Transverse colon (tissue), 4 donors: ENCODE measurements around the gene SIK1. TPM values are rescaled to one million over a fixed set of nuclear protein-coding genes. Genes with fewer than 3 reads are reported as not detected.
"Not testable (repeated sequence)": the region's sequence is repeated elsewhere in the genome, so short reads cannot be mapped to it uniquely, and the experiment has no call there.

Experiments
- DNase-seq: peaks from one replicate; pipeline ENCODE4 v3.0.0-alpha.2; 2019
- H3K27ac ChIP-seq, 4 donors: fragments of 200-600 bp; sonication (generic); 2 replicates each; pipeline ENCODE4 v1.5.1; 2016 to 2018; ENCODE audit warnings: inconsistent platforms in 4 of 4
- H3K27me3 ChIP-seq: fragments of 200-600 bp; sonication (generic); 2 replicates; pipeline ENCODE4 v1.5.1; 2017; ENCODE audit warnings: inconsistent platforms
- H3K36me3 ChIP-seq, 4 donors: fragments of 200-600 bp; sonication (generic); 2 replicates each; pipeline ENCODE4 v1.5.1; 2017 to 2019; ENCODE audit warnings: inconsistent platforms in 4 of 4
- H3K4me1 ChIP-seq, 4 donors: fragments of 200-600 bp; sonication (generic); 2 replicates each; pipeline ENCODE4 v1.5.1; 2017 to 2020; ENCODE audit warnings: inconsistent platforms in 4 of 4
- H3K4me3 ChIP-seq, 4 donors: fragments of 200-600 bp; sonication (generic); 1 replicate in 1 of 4; 2 replicates in 3 of 4; pipeline versions ENCODE4 v1.5.1 to v1.6.1; 2017 to 2019; ENCODE audit warnings: inconsistent platforms in 4 of 4
- H3K9me3 ChIP-seq, 2 donors: fragments of 200-600 bp; sonication (generic); 2 replicates each; pipeline ENCODE4 v1.5.1; 2017 to 2019; ENCODE audit warnings: inconsistent platforms in 2 of 2
- EP300 ChIP-seq: sonication (generic); formaldehyde crosslinking; IDR thresholded peaks from one replicate; pipeline ENCODE4 v1.6.1; 2017; ENCODE audit warnings: antibody characterized with exemption, low read depth
- POLR2A ChIP-seq: fragments of 450-650 bp; IDR thresholded peaks from one replicate; pipeline ENCODE4 v1.6.1; 2016; ENCODE audit warnings: antibody characterized with exemption, mild to moderate bottlenecking, moderate library complexity
- POLR2AphosphoS5 ChIP-seq, 3 donors: sonication (generic); formaldehyde crosslinking; IDR thresholded peaks; one replicate each; pipeline ENCODE4 v1.6.1; 2016; ENCODE audit warnings: antibody characterized with exemption in 3 of 3
- WGBS, 2 donors: methylation state at CpG; one replicate each; pipeline ENCODE4 v1.1.5; 2018; ENCODE audit warnings: low coverage in 1 of 2; 5-methylcytosine and 5-hydroxymethylcytosine counted together
- in situ Hi-C, 4 donors: fragments of 200-750 bp; cut with MboI; loops; one replicate each; pipeline versions ENCODE4 v1.15.0 to v1.15.1; 2017; ENCODE audit warnings: low sequenced_read_pairs in 3 of 4, low pct_ligation_motif_present in 1 of 4, low pct_unique_long_range_greater_than_20kb in 1 of 4
- intact Hi-C: fragments of 100-400 bp; cut with DNase I; formaldehyde crosslinking; loops from one replicate; pipeline ENCODE4 v1.15.1; 2023; ENCODE audit warnings: low total_unique reads
- total RNA-seq, 4 donors: library from RNA; depleted of rRNA; stranded (reverse); fragments of >200 nt; gene quantifications; one replicate each; pipeline ENCODE4 v1.1.0, GENCODE V29; 2016
- TF ChIP-seq, protein P1 (sequence below), 5 experiments: fragments of 200-600 bp in 3 of 5; fragments of 450-650 bp in 2 of 5; sonication (generic) in 3 of 5; IDR thresholded peaks; 1 replicate in 2 of 5; 2 replicates in 3 of 5; pipeline ENCODE4 v1.5.1; 2016 to 2017; ENCODE audit warnings: antibody characterized with exemption in 5 of 5, inconsistent platforms in 3 of 5, mild to moderate bottlenecking in 2 of 5, moderate library complexity in 1 of 5

SIK1 gene
- total RNA-seq, 4 donors from 2014 or later: 3.2 to 47.5 (median 8.6) TPM

DNA sequence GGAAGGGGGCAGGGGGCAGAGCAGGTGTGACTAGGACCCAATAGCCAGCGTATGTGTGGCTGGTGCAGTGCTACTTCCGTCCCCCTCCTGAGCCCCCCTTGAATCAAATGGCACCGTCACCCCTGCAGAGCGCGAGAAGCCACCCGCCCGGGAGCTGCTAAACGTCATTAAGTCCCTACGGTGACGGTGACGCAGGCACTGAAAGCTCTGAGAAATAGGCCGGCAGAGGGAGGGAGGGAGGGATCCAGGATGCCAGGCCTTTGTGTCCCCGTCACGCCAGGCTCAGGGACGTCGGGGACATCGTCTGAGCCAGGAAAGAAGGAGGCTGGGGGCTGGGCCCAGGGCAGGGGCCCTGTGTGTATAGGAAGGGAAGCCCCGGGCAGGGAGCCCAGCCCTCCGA is 43.6 kb downstream of the SIK1 start:
- DNase-seq, H3K27ac ChIP-seq, H3K4me1 ChIP-seq, H3K9me3 ChIP-seq, in situ Hi-C loops, H3K36me3 ChIP-seq, H3K27me3 ChIP-seq, H3K4me3 ChIP-seq, intact Hi-C loops: not testable (repeated sequence)
- WGBS, 2 donors: no CpG with 5 or more reads among the region's 19 CpGs

DNA sequence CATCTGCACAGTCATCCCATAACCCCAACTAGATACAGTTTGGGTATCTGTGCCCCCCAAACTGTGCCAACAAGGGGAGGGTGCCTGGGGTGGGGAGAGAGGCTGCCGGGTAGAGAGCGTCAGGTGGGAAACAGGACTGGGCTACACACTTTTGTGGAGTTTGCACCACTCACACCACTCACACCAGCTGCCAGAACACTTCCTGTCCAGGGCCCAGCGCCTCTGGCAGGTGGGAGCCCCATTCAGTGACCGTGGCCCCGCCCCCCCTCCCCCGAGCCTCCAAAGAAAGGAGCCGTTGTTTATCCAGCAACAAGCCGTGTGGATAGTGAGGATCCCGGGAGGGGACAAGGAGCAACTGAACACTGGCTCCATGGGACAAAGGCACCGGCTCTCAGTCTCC is 44.0 kb downstream of the SIK1 start:
- no CpG with 5 or more reads among the region's 10 CpGs for WGBS, 2 donors
- DNase-seq, intact Hi-C loops, in situ Hi-C loops, H3K4me3 ChIP-seq, H3K27me3 ChIP-seq, H3K9me3 ChIP-seq, H3K36me3 ChIP-seq, H3K27ac ChIP-seq, H3K4me1 ChIP-seq: not testable (repeated sequence)

DNA sequence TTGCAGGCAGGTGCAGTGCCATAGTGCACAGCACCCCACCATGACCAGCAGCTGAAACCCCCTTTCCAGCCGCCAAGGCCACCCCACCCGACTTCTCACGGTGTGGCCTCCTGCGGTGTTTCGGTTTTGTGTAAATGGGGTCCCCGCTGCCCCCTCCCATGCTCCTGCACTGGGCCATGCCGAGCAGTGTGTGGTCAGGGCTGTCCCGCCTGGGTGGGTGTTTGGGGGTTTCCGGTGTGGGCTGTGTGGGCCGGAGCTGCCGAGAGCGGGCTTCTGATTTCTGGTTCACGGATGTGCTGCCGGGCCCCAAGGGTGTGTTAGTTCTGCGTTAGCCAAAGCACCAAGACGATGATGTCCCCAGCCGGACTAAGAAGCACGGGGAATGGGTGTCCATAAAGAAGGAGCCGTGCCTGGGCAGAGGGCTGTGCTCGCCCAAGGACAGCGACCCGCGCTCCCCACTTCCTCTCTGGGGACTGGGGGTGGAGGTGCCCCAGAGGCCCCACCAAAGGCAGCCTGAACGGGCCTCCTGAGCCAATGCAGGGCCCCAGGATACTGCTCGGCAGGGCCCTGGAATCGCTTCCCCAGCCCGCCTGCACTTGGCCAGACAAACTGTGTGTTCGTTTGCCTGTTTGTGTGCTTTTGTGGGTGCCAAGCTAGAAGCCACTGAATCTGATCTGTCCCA is 45.9 kb downstream of the SIK1 start:
- H3K4me3 ChIP-seq, H3K36me3 ChIP-seq, H3K27me3 ChIP-seq, H3K4me1 ChIP-seq, DNase-seq, intact Hi-C loops, H3K27ac ChIP-seq, in situ Hi-C loops, H3K9me3 ChIP-seq: not testable (repeated sequence)
- WGBS, 2 donors: no CpG with 5 or more reads among the region's 28 CpGs

DNA sequence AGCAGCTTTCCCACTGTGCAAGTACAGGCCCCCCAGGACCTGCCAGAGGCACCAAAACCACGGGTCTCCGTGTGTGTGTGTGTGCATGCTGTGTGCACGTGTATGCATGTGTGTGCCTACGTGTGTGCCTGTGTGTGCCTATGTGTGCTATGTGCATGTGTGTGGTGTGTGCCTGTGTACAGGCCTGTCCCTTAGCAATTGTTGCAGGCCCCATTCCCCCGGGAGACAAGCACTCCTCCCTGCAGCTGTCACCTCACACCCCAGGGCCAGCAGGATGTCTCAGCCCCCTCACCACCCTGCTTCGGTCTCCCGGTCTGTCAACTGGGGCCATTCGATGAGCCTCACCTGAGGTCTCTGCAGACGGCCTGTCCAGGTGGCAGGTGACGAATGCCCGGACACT is 46.6 kb downstream of the SIK1 start:
- H3K36me3 ChIP-seq, H3K27me3 ChIP-seq, DNase-seq, H3K4me3 ChIP-seq, H3K27ac ChIP-seq, H3K4me1 ChIP-seq, H3K9me3 ChIP-seq, in situ Hi-C loops, intact Hi-C loops: not testable (repeated sequence)
- WGBS, 2 donors: no CpG with 5 or more reads among the region's 11 CpGs

DNA sequence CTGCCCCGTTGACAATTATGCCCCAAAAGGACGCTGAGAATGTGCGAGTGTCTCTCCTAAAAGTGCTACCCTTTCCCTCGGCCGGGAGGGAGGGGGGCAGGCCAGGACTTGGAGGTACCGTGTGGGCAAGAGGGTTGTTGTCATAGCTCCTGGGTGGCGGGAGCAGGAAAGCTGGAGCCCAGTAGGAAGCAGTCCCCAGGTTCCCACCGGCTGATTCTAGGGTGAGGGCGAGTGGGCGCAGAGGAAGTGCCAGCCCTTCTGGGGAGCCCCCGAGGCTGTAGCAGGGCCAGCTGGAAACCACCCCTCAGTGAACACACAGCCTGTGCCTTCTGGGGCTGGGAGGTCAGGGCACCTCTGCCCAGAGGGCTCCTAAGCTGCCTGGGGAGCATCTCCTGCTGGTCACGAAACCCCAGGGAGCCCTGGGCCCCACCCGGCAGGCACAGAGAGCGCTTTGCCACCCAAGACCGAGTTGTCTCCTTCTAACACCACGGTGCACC is 47.3 kb downstream of the SIK1 start:
- H3K27ac ChIP-seq, H3K36me3 ChIP-seq, in situ Hi-C loops, H3K9me3 ChIP-seq, H3K4me3 ChIP-seq, DNase-seq, H3K27me3 ChIP-seq, H3K4me1 ChIP-seq, intact Hi-C loops: not testable (repeated sequence)
- WGBS, 2 donors: no CpG with 5 or more reads among the region's 16 CpGs

DNA sequence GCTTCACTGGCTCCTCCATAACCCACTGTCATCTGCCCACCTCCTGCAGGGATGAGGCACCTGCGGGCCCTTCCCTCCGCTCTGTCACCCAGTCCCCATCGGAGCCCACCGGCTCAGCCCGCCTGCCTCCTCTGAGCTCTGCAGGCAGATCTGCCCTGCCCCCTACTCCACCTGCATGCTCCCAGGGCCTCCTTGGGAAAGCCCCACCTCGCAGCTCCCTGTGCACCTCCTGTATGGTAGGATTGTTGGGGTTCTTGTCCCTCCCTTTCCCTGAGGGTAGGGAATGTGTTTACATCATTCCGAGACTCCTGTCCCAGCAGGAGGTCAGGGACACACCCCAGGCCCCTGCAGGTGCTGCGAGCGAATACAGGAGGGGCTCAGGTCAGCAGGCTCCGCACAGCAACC is 50.5 kb downstream of the SIK1 start:
- DNase-seq: no peak
- in situ Hi-C loops: no loop called here
- TF ChIP-seq POLR2AphosphoS5 (IDR thresholded peaks at IDR 0.05) (no peak), EP300 (no peak), POLR2A (no peak)
- TF ChIP-seq, protein P1, sequence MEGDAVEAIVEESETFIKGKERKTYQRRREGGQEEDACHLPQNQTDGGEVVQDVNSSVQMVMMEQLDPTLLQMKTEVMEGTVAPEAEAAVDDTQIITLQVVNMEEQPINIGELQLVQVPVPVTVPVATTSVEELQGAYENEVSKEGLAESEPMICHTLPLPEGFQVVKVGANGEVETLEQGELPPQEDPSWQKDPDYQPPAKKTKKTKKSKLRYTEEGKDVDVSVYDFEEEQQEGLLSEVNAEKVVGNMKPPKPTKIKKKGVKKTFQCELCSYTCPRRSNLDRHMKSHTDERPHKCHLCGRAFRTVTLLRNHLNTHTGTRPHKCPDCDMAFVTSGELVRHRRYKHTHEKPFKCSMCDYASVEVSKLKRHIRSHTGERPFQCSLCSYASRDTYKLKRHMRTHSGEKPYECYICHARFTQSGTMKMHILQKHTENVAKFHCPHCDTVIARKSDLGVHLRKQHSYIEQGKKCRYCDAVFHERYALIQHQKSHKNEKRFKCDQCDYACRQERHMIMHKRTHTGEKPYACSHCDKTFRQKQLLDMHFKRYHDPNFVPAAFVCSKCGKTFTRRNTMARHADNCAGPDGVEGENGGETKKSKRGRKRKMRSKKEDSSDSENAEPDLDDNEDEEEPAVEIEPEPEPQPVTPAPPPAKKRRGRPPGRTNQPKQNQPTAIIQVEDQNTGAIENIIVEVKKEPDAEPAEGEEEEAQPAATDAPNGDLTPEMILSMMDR (IDR thresholded peaks at IDR 0.05): no peak
- no peak overlapping the region for H3K27ac ChIP-seq
- H3K4me1 ChIP-seq: no peaks in the 10 kb centered on the region
- no peaks in the 10 kb centered on the region for H3K9me3 ChIP-seq
- no peaks in the 10 kb centered on the region for H3K36me3 ChIP-seq
- H3K27me3 ChIP-seq: no peaks in the 10 kb centered on the region
- intact Hi-C loops: no loop called here
- no peak overlapping the region for H3K4me3 ChIP-seq
- 91% methylated on average over 10 of the region's 10 CpGs; no CpG with 5 or more reads in 1 of the 2 donors for WGBS, 2 donors
